Forelimb muscle (tissue), 1 donor: Measurements from ENCODE around the gene TSPAN11. TPM values are rescaled to one million over a fixed set of nuclear protein-coding genes. Genes with fewer than 3 reads are reported as not detected.

ENCODE experiments used
- polyA plus RNA-seq: library from polyadenylated mRNA; unstranded; fragments of 120-200 nt; gene quantifications from one replicate; pipeline ENCODE4 v1.2.1, GENCODE V29; 2013; ENCODE audit not compliant: insufficient read length

The TSPAN11 gene
- polyA plus RNA-seq, 1 donor, result 6.1 TPM

Other genes with a start within 250 kb of the TSPAN11 start
- 32.0 TPM for gene IPO8, start 230.9 kb upstream of the TSPAN11 start, polyA plus RNA-seq
- 27.1 TPM for gene CAPRIN2, start 171.8 kb upstream of the TSPAN11 start, polyA plus RNA-seq
- gene DDX11, start 147.1 kb downstream of the TSPAN11 start, polyA plus RNA-seq, result 28.1 TPM